G401 (cell line): ENCODE measurements around the gene CYP4A22. TPM values are rescaled to one million over a fixed set of nuclear protein-coding genes. Genes with fewer than 3 reads are reported as not detected.
"Not testable (repeated sequence)": the region's sequence is repeated elsewhere in the genome, so short reads cannot be mapped to it uniquely, and the experiment has no call there.

Experiments
- DNase-seq: peaks from one replicate; pipeline ENCODE4 v3.0.0-alpha.2; 2015; ENCODE audit warnings: low spot score
- in situ Hi-C: cut with HindIII; loops from 2 replicates; pipeline ENCODE4 v1.10.0; 2016; ENCODE audit warnings: low sequenced_read_pairs, mixed read lengths
- total RNA-seq: library from RNA; depleted of rRNA; stranded (reverse); fragments of >200 nt; shearing (Covaris generic); gene quantifications from 2 replicates; pipeline ENCODE4 v1.2.3, GENCODE V29; 2014; rRNA removed

CYP4A22 gene, protein sequence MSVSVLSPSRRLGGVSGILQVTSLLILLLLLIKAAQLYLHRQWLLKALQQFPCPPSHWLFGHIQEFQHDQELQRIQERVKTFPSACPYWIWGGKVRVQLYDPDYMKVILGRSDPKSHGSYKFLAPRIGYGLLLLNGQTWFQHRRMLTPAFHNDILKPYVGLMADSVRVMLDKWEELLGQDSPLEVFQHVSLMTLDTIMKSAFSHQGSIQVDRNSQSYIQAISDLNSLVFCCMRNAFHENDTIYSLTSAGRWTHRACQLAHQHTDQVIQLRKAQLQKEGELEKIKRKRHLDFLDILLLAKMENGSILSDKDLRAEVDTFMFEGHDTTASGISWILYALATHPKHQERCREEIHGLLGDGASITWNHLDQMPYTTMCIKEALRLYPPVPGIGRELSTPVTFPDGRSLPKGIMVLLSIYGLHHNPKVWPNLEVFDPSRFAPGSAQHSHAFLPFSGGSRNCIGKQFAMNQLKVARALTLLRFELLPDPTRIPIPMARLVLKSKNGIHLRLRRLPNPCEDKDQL
- total RNA-seq, result not detected in 2 replicates

DNA sequence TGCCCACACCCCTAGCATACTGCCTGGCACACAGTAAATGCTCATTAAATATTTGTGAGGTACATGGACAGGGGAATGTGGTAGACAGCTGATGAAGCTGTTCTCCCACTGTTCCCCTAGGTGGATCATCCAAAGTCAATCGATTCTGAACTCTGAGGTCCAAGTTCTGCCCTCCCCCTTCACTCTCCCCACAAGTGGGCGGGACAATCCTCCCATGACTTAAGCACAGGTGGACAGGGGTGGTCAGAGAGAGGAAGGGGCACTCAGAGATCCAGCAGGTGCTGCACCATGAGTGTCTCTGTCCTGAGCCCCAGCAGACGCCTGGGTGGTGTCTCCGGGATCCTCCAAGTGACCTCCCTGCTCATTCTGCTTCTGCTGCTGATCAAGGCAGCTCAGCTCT, at the start of gene CYP4A22:
Gene CYP4A22 (plus strand): TSS at position 244 of the 400 bp plus-strand sequence. CDS start 45 bp downstream, at position 289.
- no peak for DNase-seq
- in situ Hi-C loops, result no loop called here

DNA sequence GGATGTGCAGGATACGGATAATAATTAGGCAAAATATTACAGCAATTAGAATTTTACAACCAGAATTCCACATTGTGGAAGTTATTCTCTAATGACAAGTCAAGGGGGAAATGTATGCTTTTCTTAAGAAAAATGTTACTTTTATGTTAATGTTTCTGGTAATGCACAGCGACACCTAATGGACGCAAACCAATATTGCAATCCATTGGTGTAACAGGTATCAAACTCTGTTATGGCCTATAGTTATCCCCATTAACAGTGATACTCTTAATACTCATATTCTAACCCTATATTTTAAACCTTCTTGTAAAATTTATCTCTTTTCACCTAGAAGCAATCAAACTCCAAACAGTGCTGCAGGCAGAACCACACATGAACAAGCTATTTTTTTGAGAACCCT, 47.9 kb upstream of the CYP4A22 start:
- in situ Hi-C loops, result not testable (repeated sequence)
- peak; percentile 9 for DNase-seq

DNA sequence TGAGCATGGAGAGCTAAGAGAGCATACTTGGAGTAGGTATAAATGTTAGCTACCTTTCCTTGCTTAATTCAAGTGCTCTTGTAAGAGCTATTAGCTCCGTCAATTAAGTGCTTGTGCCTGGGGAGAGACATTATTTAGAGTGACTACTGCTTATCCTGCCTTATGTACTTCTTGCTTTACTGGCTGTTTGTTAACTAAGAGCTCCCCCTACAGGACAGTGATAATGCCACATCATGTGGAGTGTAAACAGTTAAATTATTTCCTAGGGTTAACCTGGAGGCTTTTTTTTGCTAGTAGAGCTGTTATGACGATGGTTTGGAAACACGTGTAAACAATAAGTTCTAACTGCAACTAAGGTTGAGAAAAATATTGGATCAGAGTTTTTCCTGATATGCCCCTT, 45.8 kb upstream of the CYP4A22 start:
- in situ Hi-C loops, DNase-seq: not testable (repeated sequence)

DNA sequence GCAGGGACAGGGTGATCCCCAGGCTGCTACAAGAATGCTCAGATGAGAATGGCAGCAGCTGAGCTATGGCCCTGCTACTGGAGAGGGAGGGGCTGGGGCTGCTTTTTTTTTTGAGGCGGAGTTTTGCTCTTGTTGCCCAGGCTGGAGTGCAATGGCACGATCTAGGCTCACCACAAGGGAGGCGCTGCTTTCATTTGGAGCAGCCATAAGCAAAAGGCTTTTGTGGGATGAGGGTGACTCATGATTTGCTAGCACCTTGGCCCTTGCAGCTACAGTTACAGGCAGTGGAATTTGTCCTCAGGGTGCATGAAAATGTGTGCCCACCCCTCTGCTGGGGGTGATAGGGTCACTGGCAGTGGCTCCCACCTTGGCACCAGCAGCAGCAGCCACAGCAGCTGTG, 32.4 kb upstream of the CYP4A22 start:
- no peak for DNase-seq
- in situ Hi-C loops, result no loop called here

DNA sequence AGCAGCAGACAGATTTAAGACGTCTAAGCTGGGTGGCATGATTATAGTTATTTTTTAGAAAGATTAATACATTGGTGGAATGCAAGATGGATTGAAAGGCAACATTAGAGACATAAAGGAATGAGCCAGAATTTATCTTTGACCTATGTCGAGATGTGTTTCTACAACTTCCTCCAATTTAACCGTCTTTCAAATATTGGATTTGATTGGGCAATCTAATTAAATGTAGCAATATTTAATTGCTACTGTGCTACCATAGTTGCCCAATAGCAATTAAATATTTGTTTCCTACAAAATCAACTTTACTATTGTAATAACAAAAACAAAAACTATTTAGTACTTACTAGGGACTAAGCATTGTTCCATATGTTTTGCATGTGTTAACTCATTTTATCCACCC, 30.4 kb upstream of the CYP4A22 start:
- in situ Hi-C loops, result no loop called here
- DNase-seq, result no peak

DNA sequence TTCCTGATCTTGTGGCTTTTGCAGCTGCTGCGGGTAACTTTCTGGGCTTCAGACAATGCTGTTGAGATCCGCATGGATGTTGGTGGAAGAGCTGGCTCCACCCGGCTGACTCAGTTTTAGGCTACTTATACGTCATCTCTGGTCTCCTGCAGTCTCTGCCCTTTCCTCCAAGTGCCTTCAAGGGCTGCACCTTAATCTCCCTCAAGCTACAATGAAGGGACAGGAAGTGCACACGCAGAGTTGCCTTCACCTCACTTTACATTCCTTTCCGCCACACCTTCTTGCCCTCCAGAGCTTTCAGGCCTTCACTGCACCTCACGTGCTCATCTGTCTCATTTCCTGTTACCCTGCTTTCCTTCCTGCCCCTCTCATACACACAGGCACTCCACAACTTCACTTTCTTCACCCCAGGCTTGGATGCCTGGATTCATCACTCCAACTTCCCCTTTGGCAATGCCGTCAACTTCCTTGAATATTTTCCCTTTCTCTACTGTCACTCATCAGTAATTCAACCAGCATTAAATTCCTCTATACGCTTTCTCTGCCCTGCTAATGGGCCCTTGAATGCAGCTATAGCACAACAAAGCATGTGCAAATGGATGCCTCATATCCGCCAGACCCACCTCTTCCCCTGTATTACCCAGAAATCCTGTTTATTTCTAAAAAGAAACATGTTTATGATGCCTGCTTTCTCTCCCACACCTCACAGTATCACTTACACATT, 29.2 kb upstream of the CYP4A22 start:
- in situ Hi-C loops, DNase-seq: not testable (repeated sequence)

DNA sequence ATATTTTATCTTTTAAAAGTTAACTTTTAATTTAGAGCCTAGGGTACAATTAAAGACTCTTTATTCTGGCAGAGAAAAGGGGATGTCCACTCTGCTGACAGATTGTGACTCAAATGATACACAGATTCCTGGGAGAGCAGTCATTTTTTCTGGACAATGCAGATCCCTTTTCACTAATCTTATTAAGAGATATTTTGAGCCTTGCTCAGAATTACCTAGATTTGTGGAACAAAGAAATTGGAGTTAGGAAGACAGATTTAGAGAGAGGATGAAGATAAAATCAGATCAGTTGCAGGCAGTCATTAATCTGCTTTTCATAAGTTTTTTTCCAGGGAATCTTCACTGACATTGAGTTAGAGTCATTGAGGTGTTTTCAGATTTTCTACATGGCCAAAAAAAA, 27.8 kb upstream of the CYP4A22 start:
- DNase-seq, in situ Hi-C loops: not testable (repeated sequence)

DNA sequence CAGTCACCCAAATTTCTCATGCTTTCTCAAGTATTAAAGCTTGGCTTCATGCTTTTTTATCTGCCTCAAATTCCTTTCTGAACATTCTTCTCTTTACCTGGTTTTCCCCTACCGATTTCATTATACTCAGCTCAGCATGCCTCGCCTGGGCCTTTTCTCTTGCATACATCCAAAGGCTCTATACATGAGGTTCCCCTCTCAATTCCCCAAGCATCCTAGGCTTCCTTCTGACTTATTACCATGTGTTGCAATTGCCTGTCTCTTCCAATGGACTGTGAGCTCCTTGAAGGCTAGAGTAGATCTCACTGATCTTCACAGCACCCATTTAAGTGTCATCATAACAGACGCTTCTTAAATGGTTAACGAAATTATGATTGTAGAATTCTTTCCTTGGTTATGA, 24.1 kb upstream of the CYP4A22 start:
- no peak for DNase-seq
- in situ Hi-C loops, result no loop called here

DNA sequence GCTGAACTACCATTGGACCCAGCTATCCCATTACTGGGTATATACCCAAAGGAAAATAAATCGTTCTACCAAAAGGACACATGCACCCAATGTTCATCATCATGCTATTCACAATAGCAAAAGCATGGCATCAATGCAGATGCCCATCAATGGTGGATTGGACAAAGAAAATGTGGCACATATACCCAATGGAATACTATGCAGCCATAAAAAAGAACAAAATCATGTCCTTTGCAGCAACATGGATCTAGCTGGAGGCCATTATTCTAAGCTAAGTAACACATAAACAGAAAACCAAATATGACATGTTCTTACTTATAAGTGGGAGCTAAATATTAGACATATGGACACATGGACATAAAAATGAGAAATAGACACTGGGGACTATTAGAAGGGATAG, 16.2 kb upstream of the CYP4A22 start:
- DNase-seq, in situ Hi-C loops: not testable (repeated sequence)

DNA sequence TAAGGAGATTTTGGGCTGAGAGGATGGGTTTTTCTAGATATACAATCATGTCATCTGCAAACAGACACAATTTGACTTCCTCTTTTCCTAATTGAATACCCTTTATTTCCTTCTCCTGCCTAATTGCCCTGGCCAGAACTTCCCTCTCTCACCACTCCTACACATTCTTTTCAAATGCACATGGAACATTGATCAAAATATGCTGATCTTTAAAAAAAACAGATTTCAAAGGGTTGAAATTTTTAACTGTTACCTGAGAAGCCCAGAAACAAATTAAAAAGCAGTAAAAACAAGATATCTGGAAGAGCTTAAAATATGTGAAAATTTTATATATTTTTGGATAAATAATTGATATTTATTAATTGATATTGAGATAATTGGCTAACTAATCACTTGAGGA, 12.4 kb upstream of the CYP4A22 start:
- DNase-seq, in situ Hi-C loops: not testable (repeated sequence)

DNA sequence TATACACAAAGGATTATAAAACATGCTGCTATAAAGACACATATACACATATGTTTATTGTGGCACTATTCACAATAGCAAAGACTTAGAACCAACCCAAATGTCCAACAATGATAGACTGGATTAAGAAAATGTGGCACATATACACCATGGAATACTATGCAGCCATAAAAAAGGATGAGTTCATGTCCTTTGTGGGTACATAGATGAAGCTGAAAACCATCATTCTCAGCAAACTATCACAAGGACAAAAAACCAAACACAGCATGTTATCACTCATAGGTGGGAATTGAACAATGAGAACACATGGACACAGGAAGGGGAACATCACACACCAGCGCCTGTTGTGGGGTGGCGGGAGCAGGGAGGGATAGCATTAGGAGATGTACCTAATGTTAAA, 10.2 kb upstream of the CYP4A22 start:
- DNase-seq, in situ Hi-C loops: not testable (repeated sequence)

DNA sequence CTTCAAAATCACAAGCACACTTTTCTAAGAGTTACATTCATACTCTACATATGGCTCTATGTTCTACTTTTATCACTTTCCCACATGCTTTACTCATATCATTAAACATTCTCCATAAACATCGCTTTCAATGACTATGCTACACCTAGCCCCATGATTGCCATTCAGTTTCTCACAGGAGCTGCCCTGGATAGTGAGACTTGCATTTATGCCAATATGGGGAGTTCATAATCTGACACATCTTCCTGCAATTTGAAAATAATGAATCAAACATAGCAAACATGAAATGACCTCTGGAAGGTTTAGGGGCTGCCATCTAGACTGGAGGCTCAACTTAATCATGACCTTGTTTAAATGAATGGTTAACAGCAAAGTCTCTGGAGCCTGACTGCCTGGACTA, 9.0 kb upstream of the CYP4A22 start:
- in situ Hi-C loops, result no loop called here
- no peak for DNase-seq

DNA sequence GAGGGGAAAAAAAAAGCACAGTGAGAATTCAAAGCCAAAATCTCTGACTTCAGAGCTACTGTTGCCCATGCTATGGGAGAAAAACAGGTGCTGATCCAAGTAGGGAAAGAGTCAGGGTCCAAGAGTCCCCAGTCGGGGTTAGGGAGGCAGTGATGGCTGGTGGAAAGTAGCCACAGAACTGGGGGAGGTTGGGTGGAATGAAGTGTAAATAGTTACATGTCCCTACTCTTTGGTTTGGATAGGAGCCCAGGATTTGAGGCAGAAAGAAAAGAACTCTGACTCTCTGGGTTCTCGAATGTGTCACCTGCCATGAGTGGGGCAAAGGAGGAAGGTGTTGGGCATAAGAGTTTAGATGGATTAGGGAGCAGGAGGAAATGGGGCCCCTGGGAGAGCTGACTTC, 8.4 kb upstream of the CYP4A22 start:
- in situ Hi-C loops, DNase-seq: not testable (repeated sequence)

DNA sequence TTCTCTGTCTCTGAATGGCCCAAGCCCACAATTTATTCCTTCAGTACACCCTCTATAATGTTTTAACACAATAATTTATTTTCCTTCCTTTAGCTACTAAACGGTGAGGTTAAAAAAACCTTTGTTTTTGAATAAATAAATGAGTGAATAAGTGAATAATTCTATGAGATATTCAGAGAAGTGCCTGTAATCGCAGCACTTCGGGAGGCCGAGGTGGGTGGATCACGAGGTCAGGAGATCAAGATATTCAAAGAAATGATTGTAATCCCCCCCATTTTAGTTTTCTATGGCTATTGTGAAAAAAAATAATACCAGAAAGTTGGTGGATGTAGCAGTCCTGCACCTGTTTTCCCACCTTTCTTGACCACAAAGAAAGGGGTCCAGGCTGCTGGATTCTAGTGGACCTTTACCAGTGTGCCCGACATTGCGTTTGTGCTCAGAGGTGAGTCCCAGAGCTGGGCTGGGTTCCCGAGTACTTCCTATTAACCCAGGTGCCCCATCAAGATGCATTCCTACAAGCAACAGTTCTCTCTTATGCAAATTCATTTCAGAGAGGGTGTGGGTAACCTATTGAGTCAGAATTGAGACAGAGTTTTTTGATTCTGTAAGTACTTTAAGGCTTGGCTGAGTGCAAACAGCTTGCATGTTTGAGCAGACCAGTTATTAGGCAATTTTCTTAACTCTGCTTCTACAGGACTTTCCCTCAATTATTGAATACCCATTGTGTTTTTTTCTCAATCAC, 7.6 kb upstream of the CYP4A22 start:
- in situ Hi-C loops, result not testable (repeated sequence)

DNA sequence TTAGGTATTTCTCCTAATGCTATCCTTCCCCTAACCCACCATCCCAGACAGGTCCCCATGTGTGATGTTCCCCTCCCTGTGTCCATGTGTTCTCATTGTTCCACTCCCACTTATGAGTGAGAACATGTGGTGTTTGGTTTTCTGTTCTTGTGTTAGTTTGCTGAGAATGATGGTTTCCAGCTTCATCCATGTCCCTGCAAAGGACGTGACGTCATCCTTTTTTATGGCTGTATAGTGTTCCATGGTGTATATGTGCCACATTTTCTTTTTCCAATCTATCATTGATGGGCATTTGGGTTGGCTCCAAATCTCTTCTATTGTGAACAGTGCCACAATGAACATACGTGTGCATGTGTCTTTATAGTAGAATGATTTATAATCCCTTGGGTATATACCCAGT, 4.6 kb upstream of the CYP4A22 start:
- DNase-seq, in situ Hi-C loops: not testable (repeated sequence)

More for the DNA sequence above, 7.6 kb upstream of the CYP4A22 start:
- DNase-seq, result not testable (repeated sequence)

DNA sequence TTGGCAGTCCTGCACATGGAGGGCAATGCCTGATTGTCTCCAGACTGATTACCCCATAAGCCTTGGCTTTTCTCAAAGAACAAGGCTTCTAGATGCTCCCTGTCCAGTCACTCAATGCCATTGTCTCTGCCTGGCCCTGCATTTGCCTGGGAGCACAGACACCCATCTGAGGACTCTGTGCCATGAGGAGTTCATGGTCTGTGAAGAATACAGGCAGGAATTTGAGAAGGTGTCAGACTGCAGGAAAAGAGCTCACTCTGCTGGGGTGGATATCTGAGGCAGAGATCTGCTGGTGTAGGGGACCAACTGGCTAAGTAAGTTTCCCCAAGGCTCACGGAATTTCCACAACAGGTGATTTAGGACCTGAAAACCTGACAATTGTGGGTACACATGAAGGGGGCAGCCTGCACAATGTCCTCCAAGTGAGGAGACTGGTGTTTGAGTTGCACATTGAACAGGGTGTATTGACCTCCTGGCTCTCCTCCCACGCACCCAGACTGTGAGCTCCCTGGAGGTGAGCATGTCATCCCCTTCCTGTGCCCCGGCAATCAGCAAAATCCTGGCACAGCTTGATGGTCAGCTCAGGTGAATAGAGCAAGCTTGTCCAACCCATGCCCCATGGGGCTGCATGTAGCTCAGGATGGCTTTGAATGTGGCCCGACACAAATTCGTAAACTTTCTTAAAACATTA, 829 bp downstream of the CYP4A22 start:
- DNase-seq, result no peak
- in situ Hi-C loops, result no loop called here

DNA sequence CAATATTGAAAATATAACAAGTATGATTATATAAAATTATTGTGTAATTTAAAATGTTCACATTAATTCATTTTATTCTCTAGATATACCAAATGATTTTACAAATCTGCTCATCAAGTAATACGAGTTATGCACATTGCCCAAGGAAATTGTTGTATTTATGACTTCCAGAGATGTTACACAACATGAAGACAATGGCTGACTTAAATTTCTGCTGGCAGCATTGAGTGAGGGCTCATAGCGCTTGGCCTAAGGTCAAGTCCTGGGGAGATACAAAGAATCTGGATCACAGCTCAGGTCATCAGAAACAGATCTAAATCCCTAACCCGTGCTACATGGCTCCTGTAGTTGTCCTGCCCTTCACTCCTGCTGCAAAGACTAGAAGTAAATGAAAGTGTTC, 3.1 kb downstream of the CYP4A22 start:
- DNase-seq, in situ Hi-C loops: not testable (repeated sequence)

DNA sequence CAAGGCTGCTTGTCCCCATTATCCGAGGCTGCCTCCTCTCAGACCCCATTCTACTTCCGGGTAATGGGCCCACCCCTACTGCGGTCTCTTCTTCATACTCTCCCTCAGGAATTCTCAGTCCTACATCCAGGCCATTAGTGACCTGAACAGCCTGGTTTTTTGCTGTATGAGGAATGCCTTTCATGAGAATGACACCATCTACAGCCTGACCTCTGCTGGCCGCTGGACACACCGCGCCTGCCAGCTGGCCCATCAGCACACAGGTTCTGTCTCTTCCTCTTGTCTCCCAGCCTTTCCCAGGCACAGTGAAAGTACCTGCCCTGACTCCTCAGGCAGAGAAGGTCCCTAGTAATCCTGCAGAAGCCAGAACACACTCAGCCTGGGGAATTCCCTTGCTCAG, 6.4 kb downstream of the CYP4A22 start:
- DNase-seq, in situ Hi-C loops: not testable (repeated sequence)

DNA sequence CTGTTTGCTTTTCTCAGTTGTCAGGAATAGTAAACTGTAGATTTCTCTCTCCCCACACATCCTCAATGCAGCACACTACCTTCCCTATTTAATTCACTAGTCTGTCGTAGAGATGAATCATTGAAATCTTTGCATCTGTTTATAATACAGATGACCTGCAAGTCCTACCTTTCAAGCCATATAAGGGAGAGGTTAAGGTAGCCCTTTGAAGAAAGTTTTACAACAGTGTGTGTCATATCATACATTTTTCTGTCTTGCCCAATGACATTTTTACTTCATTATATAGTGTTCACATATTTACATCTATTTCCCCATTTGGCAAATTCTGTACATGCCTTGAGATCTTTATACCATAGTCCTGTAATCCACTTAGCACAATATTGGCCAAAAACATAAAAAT, 9.3 kb downstream of the CYP4A22 start:
- not testable (repeated sequence) for DNase-seq

More for the DNA sequence above, 9.3 kb downstream of the CYP4A22 start:
- in situ Hi-C loops, result not testable (repeated sequence)
